HEK293 (cell line): Measurements from ENCODE around the gene ARID3B.

Experiments used
- CTCF ChIA-PET: fragments of 350-600 bp; formaldehyde crosslinking; extraction: SDS; loops from one replicate; lab custom pipeline; 2021; ENCODE audit warnings: antibody characterized with exemption; lab: Yijun Ruan, JAX
- POLR2A ChIA-PET: fragments of 300-600 bp; formaldehyde crosslinking; extraction: SDS; loops from one replicate; lab custom pipeline; 2020; ENCODE audit warnings: antibody characterized with exemption, inconsistent platforms; lab: Yijun Ruan, JAX
- H3K27ac ChIP-seq: fragments of 200-500 bp; sonication (Bioruptor generic); 2 replicates; pipeline ENCODE4 v1.5.1; 2014; ENCODE audit warnings: low read depth, low read length, control low read depth, inconsistent platforms; ENCODE audit errors: extremely low read depth
- H3K36me3 ChIP-seq, 2 experiments: fragments of 200-500 bp in 1 of 2; sonication (Bioruptor generic) in 1 of 2; 1 replicate in 1 of 2; 2 replicates in 1 of 2; pipeline ENCODE4 v1.5.1; 2014 to 2017; ENCODE audit warnings: inconsistent platforms in 2 of 2, low read length in 2 of 2; ENCODE audit not compliant: control insufficient read depth in 2 of 2, insufficient read depth in 1 of 2
- H3K4me1 ChIP-seq: fragments of 200-500 bp; sonication (Bioruptor generic); 2 replicates; pipeline ENCODE4 v1.5.1; 2014; ENCODE audit warnings: mild to moderate bottlenecking, low read length, inconsistent platforms; ENCODE audit not compliant: control insufficient read depth, insufficient read depth
- H3K4me3 ChIP-seq: 2 replicates; pipeline ENCODE4 v1.5.1; 2011; ENCODE audit warnings: low read depth, mild to moderate bottlenecking, control low read depth, low read length, moderate library complexity
- H3K9me3 ChIP-seq: fragments of 200-500 bp; sonication (Bioruptor generic); 2 replicates; pipeline ENCODE4 v1.5.1; 2014; ENCODE audit warnings: low read depth, low read length, inconsistent platforms; ENCODE audit not compliant: control insufficient read depth, insufficient read depth
- BCL11B ChIP-seq: fragments of 450-650 bp; formaldehyde crosslinking; IDR thresholded peaks from 2 replicates; pipeline ENCODE4 v1.5.1; 2016; ENCODE audit warnings: low read depth, missing biosample characterization, missing genetic modification characterization
- KLF9 ChIP-seq: fragments of 450-650 bp; formaldehyde crosslinking; IDR thresholded peaks from 2 replicates; pipeline ENCODE4 v1.5.1; 2016; ENCODE audit warnings: missing biosample characterization, missing genetic modification characterization, low read depth
- ZBTB48 ChIP-seq: fragments of 450-650 bp; formaldehyde crosslinking; IDR thresholded peaks from 2 replicates; pipeline ENCODE4 v1.5.1; 2016; ENCODE audit warnings: missing biosample characterization, missing genetic modification characterization
- ZFHX2 ChIP-seq: fragments of 450-650 bp; formaldehyde crosslinking; conservative IDR thresholded peaks from 2 replicates; pipeline ENCODE4 v1.5.1; 2016; ENCODE audit warnings: missing biosample characterization, missing genetic modification characterization
- ZNF121 ChIP-seq: fragments of 450-650 bp; formaldehyde crosslinking; IDR thresholded peaks from 2 replicates; pipeline ENCODE4 v1.5.1; 2016; ENCODE audit warnings: missing biosample characterization, missing genetic modification characterization
- ZNF221 ChIP-seq: fragments of 450-650 bp; formaldehyde crosslinking; IDR thresholded peaks from 2 replicates; pipeline ENCODE4 v1.5.1; 2017; ENCODE audit warnings: missing biosample characterization, missing genetic modification characterization, borderline replicate concordance
- ZNF266 ChIP-seq: fragments of 450-650 bp; formaldehyde crosslinking; IDR thresholded peaks from 2 replicates; pipeline ENCODE4 v1.5.1; 2016; ENCODE audit warnings: missing biosample characterization, missing genetic modification characterization, low read depth
- ZNF350 ChIP-seq: fragments of 450-650 bp; formaldehyde crosslinking; IDR thresholded peaks from 2 replicates; pipeline ENCODE4 v1.5.0; 2017; ENCODE audit warnings: missing biosample characterization, mild to moderate bottlenecking, missing genetic modification characterization
- ZNF404 ChIP-seq: fragments of 450-650 bp; formaldehyde crosslinking; IDR thresholded peaks from 2 replicates; pipeline ENCODE4 v1.5.1; 2017; ENCODE audit warnings: missing biosample characterization, missing genetic modification characterization
- ZNF416 ChIP-seq: fragments of 450-650 bp; formaldehyde crosslinking; IDR thresholded peaks from 2 replicates; pipeline ENCODE4 v1.5.1; 2016; ENCODE audit warnings: missing biosample characterization, missing genetic modification characterization
- ZNF558 ChIP-seq: fragments of 450-650 bp; formaldehyde crosslinking; IDR thresholded peaks from 2 replicates; pipeline ENCODE4 v1.5.1; 2016; ENCODE audit warnings: missing biosample characterization, missing genetic modification characterization
- TF ChIP-seq, protein P1 (sequence below): fragments of 450-650 bp; formaldehyde crosslinking; IDR thresholded peaks from 2 replicates; pipeline ENCODE4 v1.5.1; 2016; ENCODE audit warnings: missing biosample characterization, missing genetic modification characterization
- TF ChIP-seq, protein P2 (sequence below): fragments of 450-650 bp; formaldehyde crosslinking; IDR thresholded peaks from 2 replicates; pipeline ENCODE4 v1.5.1; 2016; ENCODE audit warnings: missing biosample characterization, missing genetic modification characterization
- TF ChIP-seq, protein P3 (sequence below): fragments of 450-650 bp; formaldehyde crosslinking; IDR thresholded peaks from 2 replicates; pipeline ENCODE4 v1.5.1; 2016; ENCODE audit warnings: missing biosample characterization, missing genetic modification characterization
- TF ChIP-seq, protein P4 (sequence below): fragments of 450-650 bp; formaldehyde crosslinking; IDR thresholded peaks from 2 replicates; pipeline ENCODE4 v1.5.1; 2017; ENCODE audit warnings: missing biosample characterization, missing genetic modification characterization

The ARID3B gene

DNA sequence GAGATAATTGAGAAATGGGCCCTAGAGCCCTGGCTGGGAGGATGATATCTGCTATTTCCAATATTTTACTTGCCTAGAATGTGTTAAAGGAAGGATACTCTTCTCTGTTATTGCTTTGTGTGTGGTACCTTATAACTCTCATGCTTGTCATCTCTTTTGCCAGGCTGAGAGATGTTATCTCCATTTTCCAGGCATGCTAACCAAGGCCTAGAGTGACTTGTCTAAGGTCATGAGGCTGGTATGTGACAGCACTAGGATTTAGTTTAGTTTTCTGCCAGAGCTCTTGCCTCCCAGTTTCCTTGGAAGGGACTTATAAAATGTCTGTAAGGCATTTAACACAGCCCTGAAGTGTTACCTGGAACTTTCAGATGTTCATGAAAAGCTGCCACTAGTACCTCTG lies 76.0 kb downstream of the ARID3B start:
- Histone ChIP-seq H3K36me3 (peaks cover 6 to 50% of the 10 kb centered on the region in 2 experiments), H3K4me1 (peaks cover 9% of the 10 kb centered on the region), H3K9me3 (no peaks in the 10 kb centered on the region), H3K4me3 (peak overlapping the region; percentile 85), H3K27ac (peak overlapping the region; percentile 95; the same call in 1 of the 2 replicates)
- CTCF ChIA-PET: interaction anchor here (0.6 to 12.8 kb wide), 7 partner anchors 17 to 242 kb away, joined by 3 to 220 read pairs (median 5); no protein-coding TSS in a partner anchor
- POLR2A ChIA-PET: interaction anchor here (0.7 to 5.1 kb wide), 11 partner anchors 9 to 340 kb away, joined by 3 to 53 read pairs (median 4); partner anchors contain the start of genes ARID3B, RPP25 and UBL7
- TF ChIP-seq ZNF350 (tag by site-specific recombination): no peak
- no peak for TF ChIP-seq KLF9
- TF ChIP-seq ZNF121: no peak
- TF ChIP-seq, protein P1, sequence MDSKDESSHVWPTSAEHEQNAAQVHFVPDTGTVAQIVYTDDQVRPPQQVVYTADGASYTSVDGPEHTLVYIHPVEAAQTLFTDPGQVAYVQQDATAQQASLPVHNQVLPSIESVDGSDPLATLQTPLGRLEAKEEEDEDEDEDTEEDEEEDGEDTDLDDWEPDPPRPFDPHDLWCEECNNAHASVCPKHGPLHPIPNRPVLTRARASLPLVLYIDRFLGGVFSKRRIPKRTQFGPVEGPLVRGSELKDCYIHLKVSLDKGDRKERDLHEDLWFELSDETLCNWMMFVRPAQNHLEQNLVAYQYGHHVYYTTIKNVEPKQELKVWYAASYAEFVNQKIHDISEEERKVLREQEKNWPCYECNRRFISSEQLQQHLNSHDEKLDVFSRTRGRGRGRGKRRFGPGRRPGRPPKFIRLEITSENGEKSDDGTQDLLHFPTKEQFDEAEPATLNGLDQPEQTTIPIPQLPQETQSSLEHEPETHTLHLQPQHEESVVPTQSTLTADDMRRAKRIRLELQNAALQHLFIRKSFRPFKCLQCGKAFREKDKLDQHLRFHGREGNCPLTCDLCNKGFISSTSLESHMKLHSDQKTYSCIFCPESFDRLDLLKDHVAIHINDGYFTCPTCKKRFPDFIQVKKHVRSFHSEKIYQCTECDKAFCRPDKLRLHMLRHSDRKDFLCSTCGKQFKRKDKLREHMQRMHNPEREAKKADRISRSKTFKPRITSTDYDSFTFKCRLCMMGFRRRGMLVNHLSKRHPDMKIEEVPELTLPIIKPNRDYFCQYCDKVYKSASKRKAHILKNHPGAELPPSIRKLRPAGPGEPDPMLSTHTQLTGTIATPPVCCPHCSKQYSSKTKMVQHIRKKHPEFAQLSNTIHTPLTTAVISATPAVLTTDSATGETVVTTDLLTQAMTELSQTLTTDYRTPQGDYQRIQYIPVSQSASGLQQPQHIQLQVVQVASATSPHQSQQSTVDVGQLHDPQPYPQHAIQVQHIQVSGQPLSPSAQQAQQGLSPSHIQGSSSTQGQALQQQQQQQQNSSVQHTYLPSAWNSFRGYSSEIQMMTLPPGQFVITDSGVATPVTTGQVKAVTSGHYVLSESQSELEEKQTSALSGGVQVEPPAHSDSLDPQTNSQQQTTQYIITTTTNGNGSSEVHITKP (tag by site-specific recombination): no peak
- TF ChIP-seq, protein P2, sequence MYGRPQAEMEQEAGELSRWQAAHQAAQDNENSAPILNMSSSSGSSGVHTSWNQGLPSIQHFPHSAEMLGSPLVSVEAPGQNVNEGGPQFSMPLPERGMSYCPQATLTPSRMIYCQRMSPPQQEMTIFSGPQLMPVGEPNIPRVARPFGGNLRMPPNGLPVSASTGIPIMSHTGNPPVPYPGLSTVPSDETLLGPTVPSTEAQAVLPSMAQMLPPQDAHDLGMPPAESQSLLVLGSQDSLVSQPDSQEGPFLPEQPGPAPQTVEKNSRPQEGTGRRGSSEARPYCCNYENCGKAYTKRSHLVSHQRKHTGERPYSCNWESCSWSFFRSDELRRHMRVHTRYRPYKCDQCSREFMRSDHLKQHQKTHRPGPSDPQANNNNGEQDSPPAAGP (tag by site-specific recombination): no peak
- TF ChIP-seq ZNF404 (tag by site-specific recombination): no peak
- TF ChIP-seq ZNF221 (tag by site-specific recombination): no peak
- TF ChIP-seq ZFHX2 (tag by site-specific recombination): no peak

DNA sequence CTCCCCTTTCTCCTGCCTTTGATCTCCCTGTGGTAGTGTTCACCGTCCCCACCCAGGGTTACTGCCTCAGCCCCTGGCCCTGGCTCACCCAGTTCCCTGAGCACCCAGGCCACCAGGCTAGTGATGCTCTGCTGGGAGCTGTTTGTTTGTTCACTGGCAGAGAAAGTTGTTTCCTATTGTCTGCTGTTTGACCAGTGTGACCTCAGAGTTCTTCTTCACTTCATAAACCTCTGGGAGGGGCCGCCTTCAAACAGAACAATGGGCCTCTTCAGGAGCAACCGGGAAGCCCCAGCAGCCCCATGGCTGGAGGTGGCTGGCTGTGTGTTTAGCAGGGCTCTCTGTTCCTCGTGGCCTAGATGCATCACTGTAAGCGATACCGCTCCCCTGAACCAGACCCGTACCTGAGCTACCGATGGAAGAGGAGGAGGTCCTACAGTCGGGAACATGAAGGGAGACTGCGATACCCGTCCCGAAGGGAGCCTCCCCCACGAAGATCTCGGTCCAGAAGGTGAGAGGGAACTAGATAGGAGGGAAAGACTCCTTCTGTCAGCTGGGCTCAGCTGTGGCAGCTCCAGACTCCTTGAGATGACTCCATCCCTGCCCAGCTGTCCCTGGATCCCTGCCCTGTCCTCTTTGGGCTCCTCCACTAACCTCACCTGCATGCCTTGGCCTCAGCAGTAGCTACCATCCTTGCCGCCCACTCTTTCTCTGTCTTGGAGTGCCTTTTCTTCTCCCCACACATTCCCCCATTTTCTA lies 78.0 kb downstream of the ARID3B start:
- no peak for TF ChIP-seq ZNF266 (tag by site-specific recombination)
- Histone ChIP-seq H3K27ac (peak overlapping the region; percentile 19; the same call in 1 of the 2 replicates), H3K9me3 (no peaks in the 10 kb centered on the region), H3K4me3 (no peak overlapping the region), H3K4me1 (peaks cover 9% of the 10 kb centered on the region), H3K36me3 (peaks cover 26 to 70% of the 10 kb centered on the region in 2 experiments)
- POLR2A ChIA-PET: interaction anchor here (1.0 kb wide), 1 partner anchor 78 kb away, joined by 3 read pairs; the partner anchor contains the start of gene ARID3B
- CTCF ChIA-PET: interaction anchor here (0.8 to 12.8 kb wide), 6 partner anchors 15 to 250 kb away, joined by 3 to 220 read pairs (median 8); no protein-coding TSS in a partner anchor

DNA sequence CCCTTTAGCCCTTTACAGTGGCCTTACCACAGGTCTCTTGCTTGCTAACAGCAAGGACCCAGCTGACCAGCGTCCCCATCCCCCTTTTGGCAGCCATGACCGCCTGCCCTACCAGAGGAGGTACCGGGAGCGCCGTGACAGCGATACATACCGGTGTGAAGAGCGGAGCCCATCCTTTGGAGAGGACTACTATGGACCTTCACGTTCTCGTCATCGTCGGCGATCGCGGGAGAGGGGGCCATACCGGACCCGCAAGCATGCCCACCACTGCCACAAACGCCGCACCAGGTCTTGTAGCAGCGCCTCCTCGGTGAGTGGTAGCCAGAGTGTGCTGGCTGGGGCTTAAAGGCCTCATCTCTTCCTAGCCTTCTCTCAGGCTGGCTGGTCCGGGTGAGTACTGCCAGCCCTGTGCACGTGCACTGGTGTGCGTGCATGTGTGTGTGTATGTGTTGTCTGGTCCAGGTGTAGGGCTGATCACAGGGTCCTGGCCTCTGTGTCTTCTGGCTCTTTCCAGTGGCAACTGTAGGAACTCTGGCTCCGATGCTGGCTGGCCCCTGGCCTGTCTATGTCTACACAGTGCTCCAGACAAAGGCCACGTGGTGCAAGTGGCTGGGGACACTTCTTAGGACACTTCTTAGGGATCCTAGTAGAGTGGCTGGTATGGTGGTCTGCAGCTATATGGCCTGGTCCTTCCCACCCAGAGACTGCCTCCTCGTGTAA lies 79.1 kb downstream of the ARID3B start:
- Histone ChIP-seq H3K4me3 (no peak overlapping the region), H3K27ac (no peak overlapping the region), H3K4me1 (peaks cover 9% of the 10 kb centered on the region), H3K36me3 (peaks cover 34 to 81% of the 10 kb centered on the region in 2 experiments), H3K9me3 (no peaks in the 10 kb centered on the region)
- POLR2A ChIA-PET: no interaction called here
- CTCF ChIA-PET: interaction anchor here (0.6 to 12.8 kb wide), 7 partner anchors 14 to 322 kb away, joined by 4 to 220 read pairs (median 6); no protein-coding TSS in a partner anchor
- TF ChIP-seq ZNF558 (no peak), ZBTB48 (tag by site-specific recombination) (no peak), ZNF416 (tag by site-specific recombination) (no peak), BCL11B (tag by site-specific recombination) (no peak), ZNF404 (tag by site-specific recombination) (no peak)
- TF ChIP-seq, protein P1 (tag by site-specific recombination): no peak
- TF ChIP-seq, protein P3, sequence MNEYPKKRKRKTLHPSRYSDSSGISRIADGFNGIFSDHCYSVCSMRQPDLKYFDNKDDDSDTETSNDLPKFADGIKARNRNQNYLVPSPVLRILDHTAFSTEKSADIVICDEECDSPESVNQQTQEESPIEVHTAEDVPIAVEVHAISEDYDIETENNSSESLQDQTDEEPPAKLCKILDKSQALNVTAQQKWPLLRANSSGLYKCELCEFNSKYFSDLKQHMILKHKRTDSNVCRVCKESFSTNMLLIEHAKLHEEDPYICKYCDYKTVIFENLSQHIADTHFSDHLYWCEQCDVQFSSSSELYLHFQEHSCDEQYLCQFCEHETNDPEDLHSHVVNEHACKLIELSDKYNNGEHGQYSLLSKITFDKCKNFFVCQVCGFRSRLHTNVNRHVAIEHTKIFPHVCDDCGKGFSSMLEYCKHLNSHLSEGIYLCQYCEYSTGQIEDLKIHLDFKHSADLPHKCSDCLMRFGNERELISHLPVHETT: no peak
- TF ChIP-seq, protein P4, sequence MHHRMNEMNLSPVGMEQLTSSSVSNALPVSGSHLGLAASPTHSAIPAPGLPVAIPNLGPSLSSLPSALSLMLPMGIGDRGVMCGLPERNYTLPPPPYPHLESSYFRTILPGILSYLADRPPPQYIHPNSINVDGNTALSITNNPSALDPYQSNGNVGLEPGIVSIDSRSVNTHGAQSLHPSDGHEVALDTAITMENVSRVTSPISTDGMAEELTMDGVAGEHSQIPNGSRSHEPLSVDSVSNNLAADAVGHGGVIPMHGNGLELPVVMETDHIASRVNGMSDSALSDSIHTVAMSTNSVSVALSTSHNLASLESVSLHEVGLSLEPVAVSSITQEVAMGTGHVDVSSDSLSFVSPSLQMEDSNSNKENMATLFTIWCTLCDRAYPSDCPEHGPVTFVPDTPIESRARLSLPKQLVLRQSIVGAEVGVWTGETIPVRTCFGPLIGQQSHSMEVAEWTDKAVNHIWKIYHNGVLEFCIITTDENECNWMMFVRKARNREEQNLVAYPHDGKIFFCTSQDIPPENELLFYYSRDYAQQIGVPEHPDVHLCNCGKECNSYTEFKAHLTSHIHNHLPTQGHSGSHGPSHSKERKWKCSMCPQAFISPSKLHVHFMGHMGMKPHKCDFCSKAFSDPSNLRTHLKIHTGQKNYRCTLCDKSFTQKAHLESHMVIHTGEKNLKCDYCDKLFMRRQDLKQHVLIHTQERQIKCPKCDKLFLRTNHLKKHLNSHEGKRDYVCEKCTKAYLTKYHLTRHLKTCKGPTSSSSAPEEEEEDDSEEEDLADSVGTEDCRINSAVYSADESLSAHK (tag by site-specific recombination): no peak
